ENCODE results near the gene NEDD9. TPM values are rescaled to one million over a fixed set of nuclear protein-coding genes. Genes with fewer than 3 reads are reported as not detected.

The NEDD9 gene
- total RNA-seq, 1 experiment from 2014 or later, result 0.17 TPM

DNA sequence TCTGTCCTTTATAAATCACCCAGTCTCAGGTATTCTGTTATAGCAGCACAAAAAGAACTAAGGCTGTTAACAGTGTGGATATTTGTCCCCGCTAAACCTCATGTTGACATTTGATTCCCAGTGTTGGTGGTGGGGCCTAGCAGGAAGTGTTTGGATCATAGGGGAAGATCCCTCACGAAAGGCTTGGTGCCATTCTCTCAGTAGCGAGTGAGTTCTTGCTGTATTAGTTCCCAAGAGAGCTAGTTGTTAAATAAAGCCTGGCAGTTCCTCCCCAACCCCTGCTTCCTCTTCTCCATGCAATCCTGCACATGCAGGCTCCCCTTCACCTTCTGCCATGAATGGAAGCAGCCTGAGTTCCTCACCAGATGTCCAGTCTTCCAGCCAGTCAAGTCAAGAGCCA lies 91.2 kb downstream of the NEDD9 start:
- Histone ChIP-seq H3K79me2 (ENCODE audit: insufficient read depth, low read length) (no peaks in the 10 kb centered on the region), H3K9me2 (ENCODE audit: insufficient read depth) (no peaks in the 10 kb centered on the region), H3K36me3 (ENCODE audit: control insufficient read depth in 1 of 2, insufficient read depth in 2 of 2, low read length in 2 of 2) (no peaks in the 10 kb centered on the region), H2AFZ (ENCODE audit: low read depth, low read length, poor library complexity, severe bottlenecking) (no peak overlapping the region), H3K27me3 (ENCODE audit: insufficient read depth, low read length) (no peaks in the 10 kb centered on the region), H3K27ac (ENCODE audit: low read depth, low read length) (no peak overlapping the region), H3K4me2 (ENCODE audit: low read length) (no peak overlapping the region), H3K4me1 (ENCODE audit: control insufficient read depth in 1 of 2, insufficient read depth in 2 of 2, low read length in 2 of 2) (peaks cover 7 to 28% of the 10 kb centered on the region in 2 experiments; a peak in 3 of 4 replicates), H4K20me1 (ENCODE audit: insufficient read depth) (no peaks in the 10 kb centered on the region), H3K9me3 (ENCODE audit: control insufficient read depth in 1 of 2, insufficient read depth in 1 of 2, low read depth in 1 of 2, low read length in 2 of 2) (no peaks in the 10 kb centered on the region), H3K9ac (ENCODE audit: low read length) (no peak overlapping the region), H3K4me3 (replicated peaks in 1 of 2; ENCODE audit: low read depth in 1 of 2, low read length in 2 of 2) (no peak overlapping the region)
- TF ChIP-seq SP1 (IDR thresholded peaks at IDR 0.05; ENCODE audit: low read depth) (no peak), ZNF274 (IDR thresholded peaks at IDR 0.05; ENCODE audit: low read depth, low read length) (no peak), EZH2 (IDR thresholded peaks at IDR 0.05) (no peak), SRF (IDR thresholded peaks at IDR 0.05; ENCODE audit: low read depth) (no peak), POLR2AphosphoS5 (IDR thresholded peaks at IDR 0.05; ENCODE audit: low read depth, low read length) (no peak), JUND (IDR thresholded peaks at IDR 0.05) (no peak), CBX3 (IDR thresholded peaks at IDR 0.05; ENCODE audit: low read depth) (no peak)
- TF ChIP-seq, protein P1, sequence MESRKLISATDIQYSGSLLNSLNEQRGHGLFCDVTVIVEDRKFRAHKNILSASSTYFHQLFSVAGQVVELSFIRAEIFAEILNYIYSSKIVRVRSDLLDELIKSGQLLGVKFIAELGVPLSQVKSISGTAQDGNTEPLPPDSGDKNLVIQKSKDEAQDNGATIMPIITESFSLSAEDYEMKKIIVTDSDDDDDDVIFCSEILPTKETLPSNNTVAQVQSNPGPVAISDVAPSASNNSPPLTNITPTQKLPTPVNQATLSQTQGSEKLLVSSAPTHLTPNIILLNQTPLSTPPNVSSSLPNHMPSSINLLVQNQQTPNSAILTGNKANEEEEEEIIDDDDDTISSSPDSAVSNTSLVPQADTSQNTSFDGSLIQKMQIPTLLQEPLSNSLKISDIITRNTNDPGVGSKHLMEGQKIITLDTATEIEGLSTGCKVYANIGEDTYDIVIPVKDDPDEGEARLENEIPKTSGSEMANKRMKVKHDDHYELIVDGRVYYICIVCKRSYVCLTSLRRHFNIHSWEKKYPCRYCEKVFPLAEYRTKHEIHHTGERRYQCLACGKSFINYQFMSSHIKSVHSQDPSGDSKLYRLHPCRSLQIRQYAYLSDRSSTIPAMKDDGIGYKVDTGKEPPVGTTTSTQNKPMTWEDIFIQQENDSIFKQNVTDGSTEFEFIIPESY (IDR thresholded peaks at IDR 0.05; ENCODE audit: extremely low read depth, insufficient replicate concordance, low read length), result no peak
- TF ChIP-seq, protein P2, sequence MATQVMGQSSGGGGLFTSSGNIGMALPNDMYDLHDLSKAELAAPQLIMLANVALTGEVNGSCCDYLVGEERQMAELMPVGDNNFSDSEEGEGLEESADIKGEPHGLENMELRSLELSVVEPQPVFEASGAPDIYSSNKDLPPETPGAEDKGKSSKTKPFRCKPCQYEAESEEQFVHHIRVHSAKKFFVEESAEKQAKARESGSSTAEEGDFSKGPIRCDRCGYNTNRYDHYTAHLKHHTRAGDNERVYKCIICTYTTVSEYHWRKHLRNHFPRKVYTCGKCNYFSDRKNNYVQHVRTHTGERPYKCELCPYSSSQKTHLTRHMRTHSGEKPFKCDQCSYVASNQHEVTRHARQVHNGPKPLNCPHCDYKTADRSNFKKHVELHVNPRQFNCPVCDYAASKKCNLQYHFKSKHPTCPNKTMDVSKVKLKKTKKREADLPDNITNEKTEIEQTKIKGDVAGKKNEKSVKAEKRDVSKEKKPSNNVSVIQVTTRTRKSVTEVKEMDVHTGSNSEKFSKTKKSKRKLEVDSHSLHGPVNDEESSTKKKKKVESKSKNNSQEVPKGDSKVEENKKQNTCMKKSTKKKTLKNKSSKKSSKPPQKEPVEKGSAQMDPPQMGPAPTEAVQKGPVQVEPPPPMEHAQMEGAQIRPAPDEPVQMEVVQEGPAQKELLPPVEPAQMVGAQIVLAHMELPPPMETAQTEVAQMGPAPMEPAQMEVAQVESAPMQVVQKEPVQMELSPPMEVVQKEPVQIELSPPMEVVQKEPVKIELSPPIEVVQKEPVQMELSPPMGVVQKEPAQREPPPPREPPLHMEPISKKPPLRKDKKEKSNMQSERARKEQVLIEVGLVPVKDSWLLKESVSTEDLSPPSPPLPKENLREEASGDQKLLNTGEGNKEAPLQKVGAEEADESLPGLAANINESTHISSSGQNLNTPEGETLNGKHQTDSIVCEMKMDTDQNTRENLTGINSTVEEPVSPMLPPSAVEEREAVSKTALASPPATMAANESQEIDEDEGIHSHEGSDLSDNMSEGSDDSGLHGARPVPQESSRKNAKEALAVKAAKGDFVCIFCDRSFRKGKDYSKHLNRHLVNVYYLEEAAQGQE (IDR thresholded peaks at IDR 0.05; ENCODE audit: low read depth), result no peak
- TF ChIP-seq, protein P3, sequence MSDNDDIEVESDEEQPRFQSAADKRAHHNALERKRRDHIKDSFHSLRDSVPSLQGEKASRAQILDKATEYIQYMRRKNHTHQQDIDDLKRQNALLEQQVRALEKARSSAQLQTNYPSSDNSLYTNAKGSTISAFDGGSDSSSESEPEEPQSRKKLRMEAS (IDR thresholded peaks at IDR 0.05), result no peak
- no peak for DNase-seq (ENCODE audit: low read depth, low spot score)
- ChIA-PET RAD21 (ENCODE audit: low non-redundant PET in 1 of 2, low total read pairs in 2 of 2, uncharacterized antibody in 2 of 2, unreplicated experiment in 2 of 2) (no interaction called here), CTCF (no interaction called here), POLR2A (no interaction called here)
- no TSS peak for BruUV-seq (replicated peaks)
- no peak for ATAC-seq
- intact Hi-C loops (cut with micrococcal nuclease), result no loop called here

Data from HCT116 (cell line).